Stimulated activated CD4-positive, alpha-beta T cell treated with anti-CD3 and anti-CD28 coated beads, Interleukin-4, amount 100 ng/mL, for 48 hours (primary cell): ENCODE data around the gene FBXO22.
"Not testable (repeated sequence)": the region's sequence is repeated elsewhere in the genome, so short reads cannot be mapped to it uniquely, and the experiment has no call there.

Source experiments
- DNase-seq, 2 donors: peaks; one replicate each; pipeline ENCODE4 v3.0.0-alpha.2; 2020; ENCODE audit warnings: low read depth in 2 of 2

The FBXO22 gene

DNA sequence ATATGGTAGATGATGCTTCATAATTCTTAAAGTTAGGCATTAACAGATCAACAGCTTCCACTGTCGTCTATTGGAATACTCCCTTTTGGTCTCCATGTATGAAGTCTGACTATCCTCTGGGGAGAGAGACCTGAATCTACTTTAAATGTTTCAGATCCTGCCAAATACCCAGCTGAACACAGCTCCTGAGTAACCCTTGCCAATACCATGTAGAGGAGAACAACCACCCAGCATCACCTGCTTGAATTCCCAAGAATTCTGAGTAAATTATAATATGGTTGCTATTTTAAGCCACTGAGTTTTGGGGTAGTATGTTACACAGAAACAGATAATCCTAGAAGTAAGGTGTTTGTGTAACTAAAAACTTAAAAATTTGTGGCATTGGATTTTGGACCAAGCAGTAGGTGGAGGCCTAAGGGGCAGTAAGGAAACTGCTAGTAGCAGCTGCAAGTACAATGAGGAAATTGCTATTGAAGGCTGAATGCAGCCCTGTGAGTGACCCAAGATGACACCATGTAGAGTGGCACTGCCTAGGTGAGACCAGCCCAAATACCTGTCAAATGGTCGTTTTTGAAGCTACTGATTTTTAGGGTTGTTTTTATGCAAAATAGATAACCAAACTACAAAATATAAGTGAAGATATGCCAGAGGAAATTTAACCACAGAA lies 77.6 kb downstream of the FBXO22 start:
- no peak for DNase-seq

DNA sequence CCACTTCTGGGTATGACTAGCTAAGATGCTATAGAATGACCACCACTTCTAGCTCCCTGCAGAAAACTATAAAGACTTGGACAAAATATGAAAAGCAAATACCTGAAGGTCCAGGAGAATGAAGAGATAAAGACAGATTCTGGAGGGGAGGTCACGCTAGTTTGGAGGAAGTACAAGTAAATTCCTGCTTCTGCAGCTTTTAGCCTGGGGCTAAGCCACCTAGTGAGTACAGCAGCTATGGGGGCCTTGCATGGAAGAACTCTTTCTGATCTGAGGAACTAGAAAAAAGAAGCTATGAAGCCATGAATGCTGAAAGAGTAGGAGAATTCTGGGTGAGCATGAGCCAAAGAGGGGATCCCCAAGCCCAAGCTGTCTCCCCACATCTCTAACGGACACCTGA lies 78.8 kb downstream of the FBXO22 start:
- DNase-seq: no peak

DNA sequence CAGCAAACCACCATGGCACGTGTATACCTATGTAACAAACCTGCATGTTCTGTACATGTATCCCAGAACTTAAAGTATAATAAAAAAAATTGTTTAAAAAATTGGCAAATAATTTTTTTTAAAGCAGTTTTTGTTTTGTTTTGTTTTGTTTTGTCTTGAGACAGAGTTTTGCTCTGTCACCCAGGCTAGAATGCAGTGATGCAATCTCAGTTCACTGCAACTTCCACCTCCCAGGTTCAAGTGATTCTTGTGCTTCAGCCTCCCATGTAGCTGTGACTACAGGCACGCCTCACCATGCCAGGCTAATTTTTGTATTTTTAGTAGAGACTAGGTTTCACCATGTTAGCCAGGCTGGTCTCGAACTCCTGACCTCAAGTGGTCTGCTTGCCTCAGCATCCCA lies 81.0 kb downstream of the FBXO22 start:
- DNase-seq: not testable (repeated sequence)

DNA sequence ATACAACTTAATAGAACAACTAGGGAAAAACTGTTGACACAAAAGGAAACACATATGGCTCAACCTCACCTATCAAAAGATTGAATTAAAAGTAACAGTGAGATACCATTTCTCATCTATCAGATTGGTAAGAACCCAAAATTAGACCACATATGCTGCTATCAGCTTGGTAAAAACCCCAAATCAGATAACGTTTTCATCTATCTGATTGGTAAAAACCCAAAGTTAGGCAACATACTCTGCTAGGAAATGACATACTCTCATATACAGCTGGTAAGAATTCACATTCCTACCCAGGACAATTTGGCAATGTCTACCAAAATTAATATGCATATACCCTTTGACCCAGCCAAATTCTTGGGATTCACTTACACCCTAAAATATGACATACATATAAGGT lies 82.3 kb downstream of the FBXO22 start:
- DNase-seq: no peak

DNA sequence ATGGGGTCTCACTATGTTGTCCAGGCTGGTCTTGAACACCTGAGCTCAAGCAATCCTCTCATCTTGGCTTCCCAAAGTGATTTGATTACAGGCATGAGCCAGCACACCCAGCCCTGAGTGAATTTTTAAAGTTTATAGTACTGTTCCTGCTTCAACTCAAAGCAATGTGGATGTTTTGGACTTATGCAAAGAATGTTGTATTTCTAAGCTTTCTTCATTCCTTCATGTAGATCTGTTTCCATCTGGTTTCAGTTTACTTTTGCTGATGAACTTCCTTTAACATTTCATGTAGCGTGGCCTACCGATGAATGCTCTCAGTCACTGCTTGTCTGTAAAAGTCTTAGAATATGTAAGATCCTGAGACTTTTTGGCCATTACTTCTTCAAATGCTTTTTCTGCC lies 85.4 kb downstream of the FBXO22 start:
- DNase-seq: no peak

DNA sequence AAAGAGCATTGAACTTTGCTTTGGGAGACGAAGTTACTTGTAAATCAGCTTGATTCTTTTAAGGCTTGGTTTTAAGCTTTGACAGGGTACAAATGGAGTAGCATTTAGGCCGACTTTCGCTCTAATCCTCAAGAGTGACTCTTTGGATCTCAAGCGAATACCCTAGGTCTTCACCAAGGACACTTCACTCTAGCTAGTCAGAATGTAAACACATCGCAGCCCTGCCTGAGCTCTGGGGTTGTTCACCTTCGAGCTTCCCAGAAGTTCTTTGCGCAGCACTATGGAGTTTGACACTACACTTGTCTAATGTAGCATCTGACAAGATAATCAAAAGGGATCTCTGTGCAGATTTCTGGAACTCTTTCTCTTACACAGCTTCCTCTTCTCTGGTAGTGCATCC lies 86.2 kb downstream of the FBXO22 start:
- no peak for DNase-seq
